HG03108 (cell line): ENCODE data around the gene FNDC10.

Experiments
- ATAC-seq: cut with Tn5 transposase; IDR thresholded peaks from one replicate; pipeline ENCODE4 v1.9.1; 2021; ENCODE audit warnings: moderate library complexity; ENCODE audit not compliant: unreplicated experiment

FNDC10 gene

DNA sequence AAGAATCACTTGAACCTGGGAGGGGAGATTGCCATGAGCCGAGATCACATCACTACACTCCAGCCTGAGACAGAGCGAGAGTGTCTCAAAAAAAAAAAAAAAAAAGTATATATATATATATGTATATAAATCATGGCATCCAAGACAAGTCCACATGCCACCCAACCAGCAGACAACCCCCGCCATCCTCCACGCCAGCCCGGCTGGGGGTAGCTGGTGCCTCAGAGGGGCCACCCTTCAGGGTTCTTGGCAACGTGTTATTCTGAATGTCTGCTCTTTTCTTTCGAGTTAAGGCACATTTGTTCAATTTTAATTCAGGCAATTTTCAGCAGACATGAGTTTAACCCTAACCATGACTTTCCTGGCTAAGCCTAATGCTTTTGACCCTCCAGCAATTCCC, 49.8 kb downstream of the FNDC10 start:
- no peak for ATAC-seq

DNA sequence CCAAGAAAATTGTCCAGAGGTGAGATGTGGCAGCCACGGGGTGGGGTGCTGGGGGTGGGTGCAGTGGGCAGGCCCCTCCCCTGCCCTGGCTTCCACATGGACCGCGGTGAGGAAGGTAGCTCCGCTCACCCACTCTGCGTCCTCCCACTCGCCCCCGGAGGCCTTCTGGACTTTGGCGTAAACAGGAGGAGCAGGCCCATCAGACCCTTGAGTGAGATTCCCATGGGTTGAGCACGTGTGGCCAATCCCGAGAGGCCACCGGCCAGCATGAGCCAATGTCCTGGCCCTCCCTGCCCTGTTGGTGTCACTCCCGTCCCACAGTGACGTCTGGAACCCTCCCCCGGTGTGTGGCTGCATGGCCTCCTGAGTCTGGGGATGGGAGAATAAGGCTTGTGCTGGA, 51.3 kb downstream of the FNDC10 start:
- no peak for ATAC-seq
